C4-2B (cell line): ENCODE results near the gene HS6ST1.

Source experiments
- CTCF ChIP-seq: fragments of 450-650 bp; conservative IDR thresholded peaks from 2 replicates; pipeline ENCODE4 v1.5.1; 2017; ENCODE audit warnings: mild to moderate bottlenecking
- ZFX ChIP-seq: fragments of 450-650 bp; IDR thresholded peaks from 2 replicates; pipeline ENCODE4 v1.6.1; 2017

GRCh38 chr2:128285329-128285931 is 33.2 kb downstream of the HS6ST1 start:
- TF ChIP-seq CTCF (no peak), ZFX (no peak)
